HepG2 (cell line): Measurements from ENCODE around the gene GNAL. TPM values are rescaled to one million over a fixed set of nuclear protein-coding genes. Genes with fewer than 3 reads are reported as not detected.

Experiments used
- ATAC-seq: fragments of 200-7000 bp; cut with Tn5 transposase; 3 replicates; pipeline ENCODE4 v1.9.1; 2020; ENCODE audit warnings: mild to moderate bottlenecking, moderate library complexity
- BruUV-seq: library from RNA; stranded (reverse); fragments of 400-500 nt; replicated peaks from 2 replicates; lab custom pipeline; 2021; lab: Mats Ljungman, UMichigan
- CTCF ChIA-PET: fragments of 300-600 bp; formaldehyde crosslinking; extraction: SDS; loops from one replicate; lab custom pipeline; 2021; ENCODE audit warnings: low total read pairs, inconsistent platforms, low intra/inter-chr PET ratio; lab: Yijun Ruan, JAX
- POLR2A ChIA-PET: fragments of 350-600 bp; sonication (Branson Sonifier 250); formaldehyde crosslinking; loops from one replicate; lab custom pipeline; 2020; ENCODE audit warnings: antibody characterized with exemption, inconsistent platforms; lab: Yijun Ruan, JAX
- DNase-seq: peaks from one replicate; pipeline ENCODE4 v3.0.0-alpha.2; 2015; ENCODE audit warnings: low spot score
- FAIRE-seq: peaks from 3 replicates; lab custom pipeline; 2011; peaks lifted over from hg19 to GRCh38; lab: Jason Lieb, UNC
- H2AFZ ChIP-seq: one replicate; pipeline ENCODE4 v1.6.1; 2011; ENCODE audit warnings: low read length, inconsistent platforms
- H3K27ac ChIP-seq: fragments of 300-600 bp; 3 replicates; pipeline ENCODE4 v1.8.0; 2011; ENCODE audit warnings: mixed run types, mild to moderate bottlenecking, mixed read lengths, low read length, inconsistent platforms; ENCODE audit not compliant: insufficient read depth; ENCODE audit errors: extremely low read length
- H3K27me3 ChIP-seq, 2 experiments: fragments of 200-600 bp in 1 of 2; 2 replicates in 1 of 2; 3 replicates in 1 of 2; pipeline versions ENCODE4 v1.6.0 to v1.8.0; 2011; ENCODE audit warnings: low read length in 2 of 2, mild to moderate bottlenecking in 2 of 2, moderate library complexity in 2 of 2, inconsistent platforms in 1 of 2; ENCODE audit not compliant: insufficient read depth in 2 of 2, control insufficient read depth in 1 of 2
- H3K36me3 ChIP-seq, 2 experiments: fragments of 200-600 bp in 1 of 2; replicated peaks in 1 of 2; 2 replicates in 1 of 2; 3 replicates in 1 of 2; pipeline versions ENCODE4 v1.5.1 to v1.8.0; 2011; ENCODE audit warnings: low read length in 2 of 2, inconsistent platforms in 1 of 2; ENCODE audit not compliant: insufficient read depth in 2 of 2, control insufficient read depth in 1 of 2
- H3K4me1 ChIP-seq: 2 replicates; pipeline ENCODE4 v1.5.1; 2012; ENCODE audit warnings: low read length, inconsistent platforms; ENCODE audit not compliant: insufficient read depth
- H3K4me2 ChIP-seq: 2 replicates; pipeline ENCODE4 v1.6.0; 2011; ENCODE audit warnings: low read depth, low read length, inconsistent platforms
- H3K4me3 ChIP-seq, 3 experiments: fragments of 200-600 bp in 1 of 3; sonication (generic), shearing (Covaris generic) in 1 of 3; replicated peaks in 1 of 3; 2 replicates each; pipeline ENCODE4 v1.5.1; 2011 to 2016; ENCODE audit warnings: low read length in 3 of 3, inconsistent platforms in 2 of 3, low read depth in 2 of 3, mild to moderate bottlenecking in 2 of 3, control low read depth in 1 of 3, mixed read lengths in 1 of 3; ENCODE audit not compliant: insufficient read depth in 1 of 3
- H3K79me2 ChIP-seq: one replicate; pipeline ENCODE4 v1.6.1; 2011; ENCODE audit warnings: low read length, inconsistent platforms; ENCODE audit not compliant: insufficient read depth
- H3K9ac ChIP-seq: 2 replicates; pipeline ENCODE4 v1.6.0; 2011; ENCODE audit warnings: mild to moderate bottlenecking, low read depth, low read length, inconsistent platforms; ENCODE audit not compliant: insufficient read depth
- H3K9me3 ChIP-seq: 2 replicates; pipeline ENCODE4 v1.5.1; 2012; ENCODE audit warnings: mild to moderate bottlenecking, low read length
- H4K20me1 ChIP-seq: 2 replicates; pipeline ENCODE4 v1.6.0; 2011; ENCODE audit warnings: inconsistent platforms, mild to moderate bottlenecking, low read length, moderate library complexity; ENCODE audit not compliant: insufficient read depth
- CC2D1A ChIP-seq: sonication (generic); formaldehyde crosslinking; IDR thresholded peaks from 2 replicates; pipeline ENCODE4 v1.8.1; 2023; ENCODE audit warnings: mild to moderate bottlenecking, missing genetic modification reagents
- EEA1 ChIP-seq: sonication (generic); formaldehyde crosslinking; IDR thresholded peaks from 2 replicates; pipeline ENCODE4 v1.5.1; 2020; ENCODE audit warnings: mild to moderate bottlenecking, missing genetic modification reagents, borderline replicate concordance
- ETV5 ChIP-seq: IDR thresholded peaks from 2 replicates; pipeline ENCODE4 v1.6.1; 2018; ENCODE audit warnings: missing biosample characterization, missing genetic modification reagents, inconsistent platforms, borderline replicate concordance
- SALL1 ChIP-seq: sonication (generic); formaldehyde crosslinking; IDR thresholded peaks from 2 replicates; pipeline ENCODE4 v1.8.0; 2022; ENCODE audit warnings: mild to moderate bottlenecking, missing genetic modification reagents
- ZNF713 ChIP-seq: sonication (generic); formaldehyde crosslinking; IDR thresholded peaks from 2 replicates; pipeline ENCODE4 v1.4.0; 2020; ENCODE audit warnings: mild to moderate bottlenecking, missing genetic modification reagents
- ZNF780A ChIP-seq: sonication (generic); formaldehyde crosslinking; IDR thresholded peaks from 2 replicates; pipeline ENCODE4 v1.8.0; 2022; ENCODE audit warnings: mild to moderate bottlenecking, missing genetic modification reagents, moderate library complexity
- WGBS: methylation state at CpG from one replicate; pipeline ENCODE4 v1.1.6; 2017; ENCODE audit warnings: low lambda C conversion rate; 5-methylcytosine and 5-hydroxymethylcytosine counted together
- in situ Hi-C: cut with HindIII; loops from 2 replicates; pipeline ENCODE4 v1.10.0; 2017; ENCODE audit warnings: low pct_unique_long_range_greater_than_20kb; ENCODE audit not compliant: extremely low pct_ligation_motif_present
- intact Hi-C: fragments of 100-400 bp; cut with micrococcal nuclease; formaldehyde crosslinking; loops from one replicate; pipeline ENCODE4 v1.10.0; 2022; ENCODE audit not compliant: unreplicated experiment
- polyA plus RNA-seq, 8 experiments: library from polyadenylated mRNA; depleted of rRNA in 3 of 8; stranded (reverse) in 7 of 8; unstranded in 1 of 8; fragments of >200 nt; fragmentation: Illumina TruSeq in 4 of 8; extraction: Trizol in 4 of 8; gene quantifications; 2 replicates each; pipeline versions ENCODE4 v1.2.1 to v1.2.3, GENCODE V29; 2011 to 2016; ENCODE audit warnings: low read depth in 4 of 8, missing spikeins in 1 of 8, mixed read lengths in 1 of 8; ENCODE audit not compliant: insufficient read depth in 1 of 8
- total RNA-seq, 5 experiments: library from RNA; depleted of rRNA; stranded (reverse); fragments of >200 nt; fragmentation: Illumina TruSeq; extraction: Trizol; gene quantifications; 2 replicates each; pipeline ENCODE4 v1.2.3, GENCODE V29; 2016; ENCODE audit warnings: low read depth in 1 of 5
- TF ChIP-seq, protein P1 (sequence below): sonication (generic); formaldehyde crosslinking; IDR thresholded peaks from 2 replicates; pipeline ENCODE4 v1.9.0; 2021; ENCODE audit warnings: mild to moderate bottlenecking, missing genetic modification reagents
- TF ChIP-seq, protein P2 (sequence below): sonication (generic); formaldehyde crosslinking; IDR thresholded peaks from 2 replicates; pipeline ENCODE4 v1.4.0; 2020; ENCODE audit warnings: mild to moderate bottlenecking, missing genetic modification reagents
- TF ChIP-seq, protein P3 (sequence below): sonication (generic); formaldehyde crosslinking; IDR thresholded peaks from 2 replicates; pipeline ENCODE4 v1.4.0; 2020; ENCODE audit warnings: missing genetic modification reagents

Gene GNAL
- total and polyA plus RNA-seq, 2 of the 13 experiments (the other 11 are each of a cell fraction or from before 2014, with no cell fraction given), result 0.87 to 1.4 TPM

DNA sequence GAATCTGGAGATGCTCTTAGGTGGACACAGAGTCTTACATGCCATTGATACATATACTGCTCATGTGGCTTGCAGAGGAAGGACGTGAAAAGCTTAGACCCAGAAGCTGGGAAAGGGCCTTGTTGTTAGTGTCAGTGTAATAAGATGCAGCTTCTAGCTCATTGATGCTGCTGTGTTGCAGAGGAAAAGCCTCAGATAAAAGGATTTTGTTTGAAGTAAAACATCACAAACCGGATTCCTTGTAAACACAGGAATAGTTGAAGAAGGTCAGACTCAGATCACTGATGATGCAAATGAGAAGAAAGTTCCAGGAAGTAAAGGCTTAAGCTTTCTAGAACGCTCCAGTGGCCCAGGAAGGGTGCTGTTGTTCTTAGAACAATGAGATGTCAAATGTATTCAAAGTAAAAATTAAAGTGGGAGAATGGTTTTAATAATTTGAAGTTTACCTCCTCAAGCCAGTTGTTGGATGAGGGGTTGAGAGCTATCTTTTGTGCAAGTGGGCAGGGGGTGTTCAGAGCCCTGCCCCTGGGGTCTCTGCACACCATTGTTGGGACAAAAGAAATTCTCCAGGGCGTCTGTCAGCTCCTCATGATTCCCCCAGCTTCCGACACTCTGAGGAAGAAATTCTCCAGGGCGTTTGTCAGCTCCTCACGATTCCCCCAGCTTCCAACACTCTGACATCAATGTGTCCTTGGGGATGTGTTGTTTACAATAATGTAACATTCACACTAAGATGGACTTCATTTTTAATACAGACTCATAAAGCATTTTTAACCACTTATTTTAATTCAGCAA is 100.8 kb downstream of the GNAL start (continued):
- TF ChIP-seq, protein P1, sequence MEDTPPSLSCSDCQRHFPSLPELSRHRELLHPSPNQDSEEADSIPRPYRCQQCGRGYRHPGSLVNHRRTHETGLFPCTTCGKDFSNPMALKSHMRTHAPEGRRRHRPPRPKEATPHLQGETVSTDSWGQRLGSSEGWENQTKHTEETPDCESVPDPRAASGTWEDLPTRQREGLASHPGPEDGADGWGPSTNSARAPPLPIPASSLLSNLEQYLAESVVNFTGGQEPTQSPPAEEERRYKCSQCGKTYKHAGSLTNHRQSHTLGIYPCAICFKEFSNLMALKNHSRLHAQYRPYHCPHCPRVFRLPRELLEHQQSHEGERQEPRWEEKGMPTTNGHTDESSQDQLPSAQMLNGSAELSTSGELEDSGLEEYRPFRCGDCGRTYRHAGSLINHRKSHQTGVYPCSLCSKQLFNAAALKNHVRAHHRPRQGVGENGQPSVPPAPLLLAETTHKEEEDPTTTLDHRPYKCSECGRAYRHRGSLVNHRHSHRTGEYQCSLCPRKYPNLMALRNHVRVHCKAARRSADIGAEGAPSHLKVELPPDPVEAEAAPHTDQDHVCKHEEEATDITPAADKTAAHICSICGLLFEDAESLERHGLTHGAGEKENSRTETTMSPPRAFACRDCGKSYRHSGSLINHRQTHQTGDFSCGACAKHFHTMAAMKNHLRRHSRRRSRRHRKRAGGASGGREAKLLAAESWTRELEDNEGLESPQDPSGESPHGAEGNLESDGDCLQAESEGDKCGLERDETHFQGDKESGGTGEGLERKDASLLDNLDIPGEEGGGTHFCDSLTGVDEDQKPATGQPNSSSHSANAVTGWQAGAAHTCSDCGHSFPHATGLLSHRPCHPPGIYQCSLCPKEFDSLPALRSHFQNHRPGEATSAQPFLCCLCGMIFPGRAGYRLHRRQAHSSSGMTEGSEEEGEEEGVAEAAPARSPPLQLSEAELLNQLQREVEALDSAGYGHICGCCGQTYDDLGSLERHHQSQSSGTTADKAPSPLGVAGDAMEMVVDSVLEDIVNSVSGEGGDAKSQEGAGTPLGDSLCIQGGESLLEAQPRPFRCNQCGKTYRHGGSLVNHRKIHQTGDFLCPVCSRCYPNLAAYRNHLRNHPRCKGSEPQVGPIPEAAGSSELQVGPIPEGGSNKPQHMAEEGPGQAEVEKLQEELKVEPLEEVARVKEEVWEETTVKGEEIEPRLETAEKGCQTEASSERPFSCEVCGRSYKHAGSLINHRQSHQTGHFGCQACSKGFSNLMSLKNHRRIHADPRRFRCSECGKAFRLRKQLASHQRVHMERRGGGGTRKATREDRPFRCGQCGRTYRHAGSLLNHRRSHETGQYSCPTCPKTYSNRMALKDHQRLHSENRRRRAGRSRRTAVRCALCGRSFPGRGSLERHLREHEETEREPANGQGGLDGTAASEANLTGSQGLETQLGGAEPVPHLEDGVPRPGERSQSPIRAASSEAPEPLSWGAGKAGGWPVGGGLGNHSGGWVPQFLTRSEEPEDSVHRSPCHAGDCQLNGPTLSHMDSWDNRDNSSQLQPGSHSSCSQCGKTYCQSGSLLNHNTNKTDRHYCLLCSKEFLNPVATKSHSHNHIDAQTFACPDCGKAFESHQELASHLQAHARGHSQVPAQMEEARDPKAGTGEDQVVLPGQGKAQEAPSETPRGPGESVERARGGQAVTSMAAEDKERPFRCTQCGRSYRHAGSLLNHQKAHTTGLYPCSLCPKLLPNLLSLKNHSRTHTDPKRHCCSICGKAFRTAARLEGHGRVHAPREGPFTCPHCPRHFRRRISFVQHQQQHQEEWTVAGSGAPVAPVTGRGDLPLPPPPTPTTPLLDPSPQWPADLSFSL (CRISPR knock-in tag), result no peak
- no peak for TF ChIP-seq ZNF780A (CRISPR knock-in tag)
- TF ChIP-seq, all 625 proteins: peak for 0

DNA sequence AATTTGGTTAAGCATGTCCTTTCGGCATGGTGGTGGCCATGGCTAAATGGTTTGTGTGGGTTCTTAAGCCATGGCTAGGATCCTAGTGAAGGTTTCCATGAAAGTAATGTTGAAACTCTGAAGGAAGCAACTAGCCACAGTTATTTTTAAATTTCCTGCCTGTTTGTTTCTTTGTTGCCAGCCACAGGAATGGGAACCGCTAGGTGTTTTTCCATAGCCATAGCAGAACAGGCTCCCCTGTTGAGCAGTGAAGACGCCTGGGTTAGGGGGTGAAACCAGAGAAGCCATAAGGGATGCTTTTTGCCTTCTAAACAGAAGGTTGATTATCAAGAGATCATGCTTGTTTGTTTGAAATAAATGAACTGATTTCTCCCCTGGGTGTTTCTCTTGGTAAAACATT is 102.1 kb downstream of the GNAL start:
- no peaks in the 10 kb centered on the region; a peak in 1 of 5 replicates for H3K27me3 ChIP-seq
- ChIA-PET CTCF (no interaction called here), POLR2A (no interaction called here)
- H3K36me3 ChIP-seq, result no peaks in the 10 kb centered on the region
- H3K27ac ChIP-seq, result no peak overlapping the region
- no peak for DNase-seq
- no peak overlapping the region for H3K4me3 ChIP-seq
- H3K4me2 ChIP-seq, result no peak overlapping the region
- no TSS peak for BruUV-seq
- no peaks in the 10 kb centered on the region for H3K9me3 ChIP-seq
- 70% methylated on average over 3 of the region's 3 CpGs for WGBS
- no peak for FAIRE-seq
- no peaks in the 10 kb centered on the region for H3K4me1 ChIP-seq
- H3K9ac ChIP-seq, result no peak overlapping the region
- no peak for ATAC-seq
- H3K79me2 ChIP-seq, result no peaks in the 10 kb centered on the region
- no peak overlapping the region for H2AFZ ChIP-seq
- intact Hi-C loops (no loop called here), in situ Hi-C loops (no loop called here)
- H4K20me1 ChIP-seq, result no peaks in the 10 kb centered on the region
- TF ChIP-seq ZNF713 (CRISPR knock-in tag) (no peak), ETV5 (CRISPR knock-in tag) (no peak), EEA1 (no peak), CC2D1A (CRISPR knock-in tag) (no peak), SALL1 (no peak)
- TF ChIP-seq, protein P2, sequence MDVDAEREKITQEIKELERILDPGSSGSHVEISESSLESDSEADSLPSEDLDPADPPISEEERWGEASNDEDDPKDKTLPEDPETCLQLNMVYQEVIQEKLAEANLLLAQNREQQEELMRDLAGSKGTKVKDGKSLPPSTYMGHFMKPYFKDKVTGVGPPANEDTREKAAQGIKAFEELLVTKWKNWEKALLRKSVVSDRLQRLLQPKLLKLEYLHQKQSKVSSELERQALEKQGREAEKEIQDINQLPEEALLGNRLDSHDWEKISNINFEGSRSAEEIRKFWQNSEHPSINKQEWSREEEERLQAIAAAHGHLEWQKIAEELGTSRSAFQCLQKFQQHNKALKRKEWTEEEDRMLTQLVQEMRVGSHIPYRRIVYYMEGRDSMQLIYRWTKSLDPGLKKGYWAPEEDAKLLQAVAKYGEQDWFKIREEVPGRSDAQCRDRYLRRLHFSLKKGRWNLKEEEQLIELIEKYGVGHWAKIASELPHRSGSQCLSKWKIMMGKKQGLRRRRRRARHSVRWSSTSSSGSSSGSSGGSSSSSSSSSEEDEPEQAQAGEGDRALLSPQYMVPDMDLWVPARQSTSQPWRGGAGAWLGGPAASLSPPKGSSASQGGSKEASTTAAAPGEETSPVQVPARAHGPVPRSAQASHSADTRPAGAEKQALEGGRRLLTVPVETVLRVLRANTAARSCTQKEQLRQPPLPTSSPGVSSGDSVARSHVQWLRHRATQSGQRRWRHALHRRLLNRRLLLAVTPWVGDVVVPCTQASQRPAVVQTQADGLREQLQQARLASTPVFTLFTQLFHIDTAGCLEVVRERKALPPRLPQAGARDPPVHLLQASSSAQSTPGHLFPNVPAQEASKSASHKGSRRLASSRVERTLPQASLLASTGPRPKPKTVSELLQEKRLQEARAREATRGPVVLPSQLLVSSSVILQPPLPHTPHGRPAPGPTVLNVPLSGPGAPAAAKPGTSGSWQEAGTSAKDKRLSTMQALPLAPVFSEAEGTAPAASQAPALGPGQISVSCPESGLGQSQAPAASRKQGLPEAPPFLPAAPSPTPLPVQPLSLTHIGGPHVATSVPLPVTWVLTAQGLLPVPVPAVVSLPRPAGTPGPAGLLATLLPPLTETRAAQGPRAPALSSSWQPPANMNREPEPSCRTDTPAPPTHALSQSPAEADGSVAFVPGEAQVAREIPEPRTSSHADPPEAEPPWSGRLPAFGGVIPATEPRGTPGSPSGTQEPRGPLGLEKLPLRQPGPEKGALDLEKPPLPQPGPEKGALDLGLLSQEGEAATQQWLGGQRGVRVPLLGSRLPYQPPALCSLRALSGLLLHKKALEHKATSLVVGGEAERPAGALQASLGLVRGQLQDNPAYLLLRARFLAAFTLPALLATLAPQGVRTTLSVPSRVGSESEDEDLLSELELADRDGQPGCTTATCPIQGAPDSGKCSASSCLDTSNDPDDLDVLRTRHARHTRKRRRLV, result no peak
- TF ChIP-seq, protein P3, sequence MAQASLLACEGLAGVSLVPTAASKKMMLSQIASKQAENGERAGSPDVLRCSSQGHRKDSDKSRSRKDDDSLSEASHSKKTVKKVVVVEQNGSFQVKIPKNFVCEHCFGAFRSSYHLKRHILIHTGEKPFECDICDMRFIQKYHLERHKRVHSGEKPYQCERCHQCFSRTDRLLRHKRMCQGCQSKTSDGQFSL, result no peak
